Ascending aorta (tissue), 2 donors: Measurements from ENCODE around the gene VTI1A. TPM values are rescaled to one million over a fixed set of nuclear protein-coding genes. Genes with fewer than 3 reads are reported as not detected.

Experiments used
- DNase-seq, 2 donors: peaks; one replicate each; pipeline ENCODE4 v3.0.0-alpha.2; 2019; ENCODE audit warnings: low spot score in 2 of 2
- H3K27ac ChIP-seq, 2 donors: fragments of 200-600 bp; sonication (generic); one replicate each; pipeline ENCODE4 v1.5.1; 2016 to 2017; ENCODE audit warnings: mild to moderate bottlenecking in 1 of 2
- H3K27me3 ChIP-seq: fragments of 200-600 bp; sonication (generic); one replicate; pipeline ENCODE4 v1.5.1; 2017
- H3K36me3 ChIP-seq, 2 donors: fragments of 200-600 bp; sonication (generic); one replicate each; pipeline ENCODE4 v1.5.1; 2016
- H3K4me1 ChIP-seq, 2 donors: fragments of 200-600 bp; sonication (generic); one replicate each; pipeline ENCODE4 v1.5.1; 2016 to 2017; ENCODE audit warnings: mild to moderate bottlenecking in 1 of 2
- H3K4me3 ChIP-seq, 2 donors: fragments of 200-600 bp; sonication (generic); one replicate each; pipeline ENCODE4 v1.5.1; 2016 to 2017; ENCODE audit warnings: mild to moderate bottlenecking in 1 of 2
- H3K9me3 ChIP-seq, 2 donors: fragments of 200-600 bp; sonication (generic); one replicate each; pipeline ENCODE4 v1.5.1; 2016
- intact Hi-C: fragments of 100-400 bp; cut with DNase I; formaldehyde crosslinking; loops from one replicate; pipeline ENCODE4 v1.15.1; 2023
- total RNA-seq: library from RNA; depleted of rRNA; stranded (reverse); fragments of >200 nt; gene quantifications from one replicate; pipeline ENCODE4 v1.1.0, GENCODE V29; 2016
- TF ChIP-seq, protein P1 (sequence below), 3 experiments: fragments of 200-600 bp in 2 of 3; fragments of 450-650 bp in 1 of 3; sonication (generic) in 2 of 3; IDR thresholded peaks; one replicate each; pipeline ENCODE4 v1.5.1; 2016 to 2019; ENCODE audit warnings: antibody characterized with exemption in 3 of 3, mild to moderate bottlenecking in 1 of 3, moderate library complexity in 1 of 3

VTI1A gene
- total RNA-seq, 1 donor from 2014 or later = 32.5 TPM

GRCh38 chr10:112753961-112754411, 307.0 kb downstream of the VTI1A start:
- TF ChIP-seq, protein P1, sequence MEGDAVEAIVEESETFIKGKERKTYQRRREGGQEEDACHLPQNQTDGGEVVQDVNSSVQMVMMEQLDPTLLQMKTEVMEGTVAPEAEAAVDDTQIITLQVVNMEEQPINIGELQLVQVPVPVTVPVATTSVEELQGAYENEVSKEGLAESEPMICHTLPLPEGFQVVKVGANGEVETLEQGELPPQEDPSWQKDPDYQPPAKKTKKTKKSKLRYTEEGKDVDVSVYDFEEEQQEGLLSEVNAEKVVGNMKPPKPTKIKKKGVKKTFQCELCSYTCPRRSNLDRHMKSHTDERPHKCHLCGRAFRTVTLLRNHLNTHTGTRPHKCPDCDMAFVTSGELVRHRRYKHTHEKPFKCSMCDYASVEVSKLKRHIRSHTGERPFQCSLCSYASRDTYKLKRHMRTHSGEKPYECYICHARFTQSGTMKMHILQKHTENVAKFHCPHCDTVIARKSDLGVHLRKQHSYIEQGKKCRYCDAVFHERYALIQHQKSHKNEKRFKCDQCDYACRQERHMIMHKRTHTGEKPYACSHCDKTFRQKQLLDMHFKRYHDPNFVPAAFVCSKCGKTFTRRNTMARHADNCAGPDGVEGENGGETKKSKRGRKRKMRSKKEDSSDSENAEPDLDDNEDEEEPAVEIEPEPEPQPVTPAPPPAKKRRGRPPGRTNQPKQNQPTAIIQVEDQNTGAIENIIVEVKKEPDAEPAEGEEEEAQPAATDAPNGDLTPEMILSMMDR (IDR thresholded peaks at IDR 0.05) = no peak
- Histone ChIP-seq H3K27me3 (no peaks in the 10 kb centered on the region), H3K9me3 (no peaks in the 10 kb centered on the region), H3K4me1 (peaks cover 0 to 5% of the 10 kb centered on the region in 2 donors), H3K36me3 (no peaks in the 10 kb centered on the region), H3K27ac (peak overlapping the region; percentile 3 to 13), H3K4me3 (peak overlapping the region in 1 of 2 donors; percentile 37)
- DNase-seq = no peak
- intact Hi-C loops = no loop called here

DNA sequence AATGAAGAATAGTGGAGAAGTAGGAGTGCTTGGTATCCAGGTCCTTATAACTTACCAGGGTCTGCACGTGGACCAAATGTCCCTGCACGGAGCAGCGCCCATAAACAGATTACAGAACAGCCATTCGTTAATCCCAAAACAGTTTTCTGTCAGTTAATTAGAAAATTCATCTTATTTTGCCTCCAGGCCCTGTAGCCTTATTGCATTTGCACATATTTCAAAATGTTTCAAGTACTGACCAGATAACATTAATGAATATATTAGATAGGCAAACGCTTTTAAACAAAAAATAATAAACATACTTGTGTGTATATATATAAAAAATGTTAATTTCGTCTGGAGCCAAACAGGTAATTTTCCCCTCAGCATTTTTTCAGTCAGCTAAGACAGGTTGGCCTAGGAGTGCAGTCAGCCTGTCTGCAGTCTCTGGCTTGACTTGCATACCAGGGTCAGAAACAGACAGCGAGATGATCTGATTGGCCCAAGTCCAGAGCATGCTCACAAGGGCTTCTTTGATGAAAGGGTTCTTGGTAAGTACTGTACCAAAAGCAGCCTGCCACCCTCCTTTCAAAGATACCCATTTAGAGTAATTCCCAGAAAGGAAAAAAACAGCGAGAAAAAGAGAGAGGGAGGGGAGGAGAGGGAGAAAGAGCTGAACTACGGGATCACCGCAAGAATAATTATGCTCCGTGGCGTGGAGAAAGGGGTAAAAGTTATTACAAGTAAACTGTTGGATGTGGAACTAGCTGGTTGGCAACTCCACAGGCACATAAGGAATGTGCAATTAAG, 308.6 kb downstream of the VTI1A start:
- no peak overlapping the region for H3K4me3 ChIP-seq
- no peak for DNase-seq
- no peaks in the 10 kb centered on the region for H3K9me3 ChIP-seq
- TF ChIP-seq, protein P1 (IDR thresholded peaks at IDR 0.05) = no peak
- no peaks in the 10 kb centered on the region for H3K36me3 ChIP-seq
- no peaks in the 10 kb centered on the region for H3K27me3 ChIP-seq
- peaks cover 0 to 5% of the 10 kb centered on the region in 2 donors for H3K4me1 ChIP-seq
- H3K27ac ChIP-seq = no peak overlapping the region
- intact Hi-C loops = no loop called here

GRCh38 chr10:112756235-112756527, 309.2 kb downstream of the VTI1A start:
- Histone ChIP-seq H3K4me1 (peaks cover 0 to 5% of the 10 kb centered on the region in 2 donors), H3K36me3 (no peaks in the 10 kb centered on the region), H3K4me3 (no peak overlapping the region), H3K27ac (no peak overlapping the region), H3K9me3 (no peaks in the 10 kb centered on the region), H3K27me3 (no peaks in the 10 kb centered on the region)
- TF ChIP-seq, protein P1 (IDR thresholded peaks at IDR 0.05) = no peak
- no peak for DNase-seq
- intact Hi-C loops = no loop called here

GRCh38 chr10:112758961-112759360, 311.9 kb downstream of the VTI1A start:
- intact Hi-C loops = no loop called here
- DNase-seq = no peak
- no peaks in the 10 kb centered on the region for H3K36me3 ChIP-seq
- H3K27ac ChIP-seq = no peak overlapping the region
- peaks cover 0 to 2% of the 10 kb centered on the region in 2 donors for H3K4me1 ChIP-seq
- H3K4me3 ChIP-seq = no peak overlapping the region
- TF ChIP-seq, protein P1 (IDR thresholded peaks at IDR 0.05) = no peak
- H3K27me3 ChIP-seq = no peaks in the 10 kb centered on the region
- H3K9me3 ChIP-seq = no peaks in the 10 kb centered on the region

DNA sequence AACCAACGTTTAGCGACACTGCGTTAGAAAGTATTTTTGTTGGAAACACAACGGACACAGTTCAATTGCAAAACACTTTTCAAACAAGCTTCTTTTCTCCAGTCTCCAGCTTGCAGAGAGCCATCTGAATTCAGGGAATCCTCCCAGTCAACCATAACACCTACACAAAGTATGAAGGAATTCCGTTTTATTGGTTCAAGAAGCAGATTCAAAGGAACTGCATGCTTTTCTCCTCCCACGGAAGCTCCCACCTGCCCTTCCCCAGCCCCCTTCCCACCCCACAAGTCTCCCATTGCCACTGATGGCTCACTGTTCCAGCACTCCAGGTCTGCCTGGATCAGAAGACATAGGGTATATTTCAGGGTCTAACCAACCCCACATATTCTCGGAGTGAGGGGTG, 312.5 kb downstream of the VTI1A start:
- TF ChIP-seq, protein P1 (IDR thresholded peaks at IDR 0.05) = no peak
- intact Hi-C loops = no loop called here
- H3K27ac ChIP-seq = no peak overlapping the region
- H3K4me1 ChIP-seq = no peaks in the 10 kb centered on the region
- no peaks in the 10 kb centered on the region for H3K27me3 ChIP-seq
- DNase-seq = no peak
- H3K9me3 ChIP-seq = no peaks in the 10 kb centered on the region
- no peak overlapping the region for H3K4me3 ChIP-seq
- no peaks in the 10 kb centered on the region for H3K36me3 ChIP-seq
